HEK293 (cell line): ENCODE results near the gene CDK5R2.

ENCODE experiments used
- CTCF ChIA-PET: fragments of 350-600 bp; formaldehyde crosslinking; extraction: SDS; loops from one replicate; lab custom pipeline; 2021; ENCODE audit warnings: antibody characterized with exemption; lab: Yijun Ruan, JAX
- POLR2A ChIA-PET: fragments of 300-600 bp; formaldehyde crosslinking; extraction: SDS; loops from one replicate; lab custom pipeline; 2020; ENCODE audit warnings: antibody characterized with exemption, inconsistent platforms; lab: Yijun Ruan, JAX
- H3K27ac ChIP-seq: fragments of 200-500 bp; sonication (Bioruptor generic); 2 replicates; pipeline ENCODE4 v1.5.1; 2014; ENCODE audit warnings: low read depth, low read length, control low read depth, inconsistent platforms; ENCODE audit errors: extremely low read depth
- H3K36me3 ChIP-seq, 2 experiments: fragments of 200-500 bp in 1 of 2; sonication (Bioruptor generic) in 1 of 2; 1 replicate in 1 of 2; 2 replicates in 1 of 2; pipeline ENCODE4 v1.5.1; 2014 to 2017; ENCODE audit warnings: inconsistent platforms in 2 of 2, low read length in 2 of 2; ENCODE audit not compliant: control insufficient read depth in 2 of 2, insufficient read depth in 1 of 2
- H3K4me1 ChIP-seq: fragments of 200-500 bp; sonication (Bioruptor generic); 2 replicates; pipeline ENCODE4 v1.5.1; 2014; ENCODE audit warnings: mild to moderate bottlenecking, low read length, inconsistent platforms; ENCODE audit not compliant: control insufficient read depth, insufficient read depth
- H3K4me3 ChIP-seq: 2 replicates; pipeline ENCODE4 v1.5.1; 2011; ENCODE audit warnings: low read depth, mild to moderate bottlenecking, control low read depth, low read length, moderate library complexity
- H3K9me3 ChIP-seq: fragments of 200-500 bp; sonication (Bioruptor generic); 2 replicates; pipeline ENCODE4 v1.5.1; 2014; ENCODE audit warnings: low read depth, low read length, inconsistent platforms; ENCODE audit not compliant: control insufficient read depth, insufficient read depth
- CTCF ChIP-seq: fragments of 450-650 bp; formaldehyde crosslinking; IDR thresholded peaks from 2 replicates; pipeline ENCODE4 v1.5.1; 2016; ENCODE audit warnings: missing biosample characterization, missing genetic modification characterization
- GLIS1 ChIP-seq: fragments of 450-650 bp; formaldehyde crosslinking; IDR thresholded peaks from 2 replicates; pipeline ENCODE4 v1.5.1; 2016; ENCODE audit warnings: missing biosample characterization, missing genetic modification characterization
- HIC1 ChIP-seq: fragments of 450-650 bp; formaldehyde crosslinking; IDR thresholded peaks from 2 replicates; pipeline ENCODE4 v1.5.1; 2016; ENCODE audit warnings: missing biosample characterization, missing genetic modification characterization
- KLF16 ChIP-seq: fragments of 450-650 bp; formaldehyde crosslinking; IDR thresholded peaks from 2 replicates; pipeline ENCODE4 v1.5.1; 2017; ENCODE audit warnings: missing biosample characterization, missing genetic modification characterization
- SALL2 ChIP-seq: fragments of 450-650 bp; formaldehyde crosslinking; IDR thresholded peaks from 2 replicates; pipeline ENCODE4 v1.5.0; 2017; ENCODE audit warnings: missing biosample characterization, mild to moderate bottlenecking, missing genetic modification characterization, borderline replicate concordance
- SETDB1 ChIP-seq: IDR thresholded peaks from one replicate; pipeline ENCODE4 v1.6.1; 2017; ENCODE audit warnings: mild to moderate bottlenecking, low read length, moderate library complexity, mixed read lengths; ENCODE audit not compliant: insufficient read length
- ZBTB11 ChIP-seq: fragments of 450-650 bp; formaldehyde crosslinking; conservative IDR thresholded peaks from 2 replicates; pipeline ENCODE4 v1.5.1; 2016; ENCODE audit warnings: low read depth, missing biosample characterization, missing genetic modification characterization
- ZBTB49 ChIP-seq: fragments of 450-650 bp; formaldehyde crosslinking; IDR thresholded peaks from 2 replicates; pipeline ENCODE4 v1.5.1; 2016; ENCODE audit warnings: missing biosample characterization, missing genetic modification characterization, low read depth
- ZNF114 ChIP-seq: fragments of 450-650 bp; formaldehyde crosslinking; IDR thresholded peaks from 2 replicates; pipeline ENCODE4 v1.5.0; 2017; ENCODE audit warnings: missing biosample characterization, missing genetic modification characterization
- ZNF148 ChIP-seq: fragments of 450-650 bp; formaldehyde crosslinking; IDR thresholded peaks from 2 replicates; pipeline ENCODE4 v1.5.0; 2017; ENCODE audit warnings: missing biosample characterization, missing genetic modification characterization, borderline replicate concordance
- ZNF169 ChIP-seq: fragments of 450-650 bp; formaldehyde crosslinking; IDR thresholded peaks from 2 replicates; pipeline ENCODE4 v1.5.1; 2016; ENCODE audit warnings: missing biosample characterization, missing genetic modification characterization
- ZNF214 ChIP-seq: fragments of 450-650 bp; formaldehyde crosslinking; IDR thresholded peaks from 2 replicates; pipeline ENCODE4 v1.5.1; 2017; ENCODE audit warnings: missing biosample characterization, mild to moderate bottlenecking, missing genetic modification characterization, borderline replicate concordance
- ZNF266 ChIP-seq: fragments of 450-650 bp; formaldehyde crosslinking; IDR thresholded peaks from 2 replicates; pipeline ENCODE4 v1.5.1; 2016; ENCODE audit warnings: missing biosample characterization, missing genetic modification characterization, low read depth
- ZNF350 ChIP-seq: fragments of 450-650 bp; formaldehyde crosslinking; IDR thresholded peaks from 2 replicates; pipeline ENCODE4 v1.5.0; 2017; ENCODE audit warnings: missing biosample characterization, mild to moderate bottlenecking, missing genetic modification characterization
- ZNF37A ChIP-seq: fragments of 450-650 bp; IDR thresholded peaks from 2 replicates; pipeline ENCODE4 v1.5.1; 2018; ENCODE audit warnings: missing biosample characterization, missing genetic modification characterization
- ZNF488 ChIP-seq: fragments of 450-650 bp; formaldehyde crosslinking; IDR thresholded peaks from 2 replicates; pipeline ENCODE4 v1.5.1; 2016; ENCODE audit warnings: missing biosample characterization, missing genetic modification characterization
- ZNF555 ChIP-seq: fragments of 450-650 bp; formaldehyde crosslinking; conservative IDR thresholded peaks from 2 replicates; pipeline ENCODE4 v1.5.1; 2017; ENCODE audit warnings: missing biosample characterization, mild to moderate bottlenecking, missing genetic modification characterization, inconsistent platforms
- ZNF624 ChIP-seq: fragments of 450-650 bp; formaldehyde crosslinking; IDR thresholded peaks from 2 replicates; pipeline ENCODE4 v1.5.1; 2017; ENCODE audit warnings: missing biosample characterization, missing genetic modification characterization
- ZNF677 ChIP-seq: fragments of 450-650 bp; IDR thresholded peaks from 2 replicates; pipeline ENCODE4 v1.5.0; 2018; ENCODE audit warnings: missing biosample characterization, mild to moderate bottlenecking, missing genetic modification characterization, moderate library complexity
- ZNF791 ChIP-seq: fragments of 450-650 bp; formaldehyde crosslinking; IDR thresholded peaks from 2 replicates; pipeline ENCODE4 v1.5.1; 2016; ENCODE audit warnings: missing biosample characterization, missing genetic modification characterization
- ZNF792 ChIP-seq: fragments of 450-650 bp; formaldehyde crosslinking; IDR thresholded peaks from 2 replicates; pipeline ENCODE4 v1.5.1; 2016; ENCODE audit warnings: missing biosample characterization, missing genetic modification characterization

The CDK5R2 gene

GRCh38 chr2:218959761-218960308 lies 369 bp downstream of the CDK5R2 start (continued):
- peak; percentile 84 for TF ChIP-seq CTCF (tag by site-specific recombination)

GRCh38 chr2:218960309-218961165 lies 1.1 kb downstream of the CDK5R2 start:
- ChIA-PET CTCF (interaction anchor here (2.2 kb wide), 1 partner anchor 41 kb away, joined by 7 read pairs; no protein-coding TSS in a partner anchor), POLR2A (interaction anchor here (1.5 kb wide), 1 partner anchor 51 kb away, joined by 6 read pairs; no protein-coding TSS in a partner anchor)
- peak overlapping the region; percentile 17 for H3K4me3 ChIP-seq
- no peak overlapping the region for H3K27ac ChIP-seq
- H3K36me3 ChIP-seq, result no peaks in the 10 kb centered on the region
- peaks cover 9% of the 10 kb centered on the region for H3K4me1 ChIP-seq
- no peaks in the 10 kb centered on the region for H3K9me3 ChIP-seq
- peak; percentile 16; the same call in 1 of the 2 replicates for TF ChIP-seq GLIS1 (tag by site-specific recombination)
- no peak for TF ChIP-seq ZNF350 (tag by site-specific recombination)
- no peak for TF ChIP-seq SALL2
- no peak for TF ChIP-seq ZNF214
- TF ChIP-seq ZNF169 (tag by site-specific recombination), result no peak
- TF ChIP-seq ZNF488 (tag by site-specific recombination), result no peak
- no peak for TF ChIP-seq ZNF791
- TF ChIP-seq KLF16 (tag by site-specific recombination), result no peak
- TF ChIP-seq HIC1 (tag by site-specific recombination), result 0 out of 2 replicates have a peak, but pooled peaks have one; percentile 31
- peak; percentile 48; the same call in 1 of the 2 replicates for TF ChIP-seq ZBTB11 (tag by site-specific recombination)
- TF ChIP-seq SETDB1, result no peak
- TF ChIP-seq ZBTB49 (tag by site-specific recombination), result no peak
- no peak for TF ChIP-seq ZNF37A (tag by site-specific recombination)
- TF ChIP-seq ZNF148 (tag by site-specific recombination), result no peak
- no peak for TF ChIP-seq ZNF624 (tag by site-specific recombination)
- no peak for TF ChIP-seq ZNF114 (tag by site-specific recombination)
- TF ChIP-seq ZNF266 (tag by site-specific recombination), result no peak
- no peak for TF ChIP-seq ZNF677 (tag by site-specific recombination)
- TF ChIP-seq ZNF792 (tag by site-specific recombination), result no peak
- TF ChIP-seq ZNF555, result no peak
